Panc1 (cell line): ENCODE data around the gene TLE5. TPM values are rescaled to one million over a fixed set of nuclear protein-coding genes. Genes with fewer than 3 reads are reported as not detected.
A peak's percentile ranks its signal among the peaks of the same experiment; 100 is the strongest.

Source experiments
- ATAC-seq: fragments of 200-7000 bp; cut with Tn5 transposase; 2 replicates; pipeline ENCODE4 v1.9.1; 2020; ENCODE audit warnings: mild to moderate bottlenecking, moderate library complexity
- BruUV-seq: library from RNA; stranded (reverse); fragments of 400-500 nt; replicated peaks from 2 replicates; lab custom pipeline; 2021; lab: Mats Ljungman, UMichigan
- CTCF ChIA-PET: fragments of 300-600 bp; sonication (Branson Sonifier 250); formaldehyde crosslinking; loops from one replicate; lab custom pipeline; 2022; ENCODE audit warnings: antibody characterized with exemption; lab: Charles Lee
- POLR2A ChIA-PET: fragments of 300-600 bp; sonication (Branson Sonifier 250); formaldehyde crosslinking; loops from one replicate; lab custom pipeline; 2022; ENCODE audit warnings: antibody characterized with exemption; lab: Charles Lee
- DNase-seq: peaks from one replicate; pipeline ENCODE4 v3.0.0-alpha.2; 2010; ENCODE audit warnings: low read depth, low spot score
- H3K27ac ChIP-seq: 2 replicates; pipeline ENCODE4 v1.5.1; 2011; ENCODE audit warnings: mild to moderate bottlenecking, low read length, inconsistent platforms
- H3K27me3 ChIP-seq: fragments of 200-500 bp; sonication (Bioruptor generic); 2 replicates; pipeline ENCODE4 v1.6.0; 2014; ENCODE audit warnings: low read length, inconsistent platforms; ENCODE audit not compliant: control insufficient read depth, insufficient read depth
- H3K36me3 ChIP-seq: fragments of 200-500 bp; sonication (Bioruptor generic); 2 replicates; pipeline ENCODE4 v1.5.1; 2014; ENCODE audit warnings: inconsistent platforms, mild to moderate bottlenecking, low read length, moderate library complexity; ENCODE audit not compliant: control insufficient read depth, insufficient read depth
- H3K4me1 ChIP-seq: 2 replicates; pipeline ENCODE4 v1.5.1; 2011; ENCODE audit warnings: inconsistent platforms, mild to moderate bottlenecking, low read length, moderate library complexity; ENCODE audit not compliant: control insufficient read depth, insufficient read depth
- H3K4me3 ChIP-seq, 2 experiments: 2 replicates each; pipeline ENCODE4 v1.5.1; 2011 to 2012; ENCODE audit warnings: low read depth in 2 of 2, low read length in 2 of 2, mild to moderate bottlenecking in 2 of 2, inconsistent platforms in 1 of 2, moderate library complexity in 1 of 2
- H3K9me3 ChIP-seq: fragments of 200-500 bp; sonication (Bioruptor generic); 2 replicates; pipeline ENCODE4 v1.5.1; 2014; ENCODE audit warnings: low read depth, mild to moderate bottlenecking, inconsistent platforms, low read length, moderate library complexity; ENCODE audit not compliant: control insufficient read depth, insufficient read depth
- CTCF ChIP-seq: fragments of 450-650 bp; IDR thresholded peaks from 2 replicates; pipeline ENCODE4 v1.5.1; 2017; ENCODE audit warnings: mild to moderate bottlenecking
- POLR2AphosphoS5 ChIP-seq: IDR thresholded peaks from 2 replicates; pipeline ENCODE4 v1.6.1; 2012; ENCODE audit warnings: mild to moderate bottlenecking, low read depth, low read length, moderate library complexity
- REST ChIP-seq, 2 experiments: IDR thresholded peaks; 2 replicates each; pipeline ENCODE4 v1.6.1; 2011 to 2012; ENCODE audit warnings: low read depth in 2 of 2, control low read depth in 1 of 2, low read length in 1 of 2, mild to moderate bottlenecking in 1 of 2, moderate library complexity in 1 of 2; ENCODE audit not compliant: insufficient read depth in 1 of 2
- SIN3A ChIP-seq: IDR thresholded peaks from 2 replicates; pipeline ENCODE4 v1.6.1; 2012; ENCODE audit warnings: low read depth, mild to moderate bottlenecking, low read length, moderate library complexity, borderline replicate concordance; ENCODE audit not compliant: insufficient read depth
- TCF7L2 ChIP-seq: IDR thresholded peaks from 2 replicates; pipeline ENCODE4 v1.6.1; 2011; ENCODE audit warnings: mild to moderate bottlenecking, low read depth, low read length, inconsistent platforms
- in situ Hi-C: cut with HindIII; loops from 2 replicates; pipeline ENCODE4 v1.10.0; 2016; ENCODE audit warnings: low sequenced_read_pairs, low pct_unique_long_range_greater_than_20kb
- intact Hi-C: fragments of 100-400 bp; cut with micrococcal nuclease; formaldehyde crosslinking; loops from one replicate; pipeline ENCODE4 v1.10.0; 2022; ENCODE audit not compliant: unreplicated experiment
- total RNA-seq: library from RNA; stranded (reverse); gene quantifications from one replicate; pipeline ENCODE4 v1.2.1, GENCODE V29; 2021; ENCODE audit not compliant: unreplicated experiment

TLE5 gene
- total RNA-seq, 1 experiment from 2014 or later, result 287 TPM

- no peak for ATAC-seq
- no peaks in the 10 kb centered on the region for H3K27me3 ChIP-seq
- H3K4me3 ChIP-seq, result peak overlapping the region; percentile 64 to 66
- intact Hi-C loops, result no loop called here
- in situ Hi-C loops, result no loop called here
- POLR2A ChIA-PET, result no interaction called here
- DNase-seq, result no peak
- no TSS peak for BruUV-seq
- TF ChIP-seq SIN3A (no peak), TCF7L2 (no peak), POLR2AphosphoS5 (no peak), REST (IDR thresholded peaks at IDR 0.05; ENCODE audit: insufficient read depth in 1 of 2, low read depth in 2 of 2, low read length in 1 of 2) (no peak), CTCF (no peak)
- no peaks in the 10 kb centered on the region for H3K9me3 ChIP-seq
- H3K36me3 ChIP-seq, result no peaks in the 10 kb centered on the region
- H3K4me1 ChIP-seq, result peaks cover 27% of the 10 kb centered on the region
- CTCF ChIA-PET, result interaction anchor here (0.6 kb wide), 1 partner anchor 38 kb away, joined by 3 read pairs; no protein-coding TSS in a partner anchor
- H3K27ac ChIP-seq, result peak overlapping the region; percentile 83
These were observed 1.5 kb downstream of the TLE5 start for GRCh38 chr19:3060857-3061181.

- TF ChIP-seq POLR2AphosphoS5 (no peak), SIN3A (no peak), TCF7L2 (no peak), REST (IDR thresholded peaks at IDR 0.05; ENCODE audit: insufficient read depth in 1 of 2, low read depth in 2 of 2, low read length in 1 of 2) (no peak), CTCF (no peak)
- intact Hi-C loops, result no loop called here
- H3K27ac ChIP-seq, result no peak overlapping the region
- no peak for ATAC-seq
- TSS peak; percentile 87 for BruUV-seq
- no peak for DNase-seq
- in situ Hi-C loops, result no loop called here
- H3K36me3 ChIP-seq, result no peaks in the 10 kb centered on the region
- peaks cover 33% of the 10 kb centered on the region for H3K4me1 ChIP-seq
- ChIA-PET POLR2A (no interaction called here), CTCF (no interaction called here)
- no peaks in the 10 kb centered on the region for H3K27me3 ChIP-seq
- no peak overlapping the region for H3K4me3 ChIP-seq
- no peaks in the 10 kb centered on the region for H3K9me3 ChIP-seq
These were observed 2.6 kb downstream of the TLE5 start for GRCh38 chr19:3059653-3060052.
